Epithelial cell of prostate (primary cell): ENCODE measurements around the gene HINT2.

Experiments
- DNase-seq: peaks from one replicate; pipeline ENCODE4 v3.0.0-alpha.2; 2011; ENCODE audit warnings: low read depth, low spot score
- H3K27ac ChIP-seq: fragments of 450-650 bp; 2 replicates; pipeline ENCODE4 v1.5.1; 2017; ENCODE audit warnings: mild to moderate bottlenecking

HINT2 gene

GRCh38 chr9:35814841-35815543, at the start of gene HINT2:
HINT2 (minus strand) TSS chr9:35815042; CDS start chr9:35814979, 63 bp downstream.
- DNase-seq = peak; percentile 92
- peak within 1 kb of the TSS; percentile 82 for H3K27ac ChIP-seq

DNA sequence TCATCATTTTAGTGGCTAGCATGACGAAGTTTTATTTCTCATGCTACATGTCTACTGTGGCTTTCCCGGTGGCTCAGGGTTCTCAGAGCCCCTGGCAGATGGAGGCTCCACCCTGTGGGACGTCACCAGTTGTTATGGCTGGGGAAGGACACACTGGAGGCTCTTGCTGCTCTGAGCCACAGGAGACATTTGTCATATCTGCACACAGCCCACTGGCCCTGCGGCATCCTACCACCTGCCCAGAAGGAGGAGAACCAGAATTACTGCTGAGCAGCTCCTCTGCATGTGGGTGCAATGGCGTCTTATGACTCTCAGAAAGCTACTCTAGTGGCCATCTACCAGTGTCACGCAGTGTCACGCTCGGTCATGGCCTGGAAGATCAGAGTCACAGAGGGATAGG, 48.7 kb upstream of the HINT2 start:
- DNase-seq = no peak
- no peak overlapping the region for H3K27ac ChIP-seq

- H3K27ac ChIP-seq = no peak overlapping the region
- no peak for DNase-seq
Observed at GRCh38 chr9:35862328-35862727, 47.5 kb upstream of the HINT2 start.

- no peak for DNase-seq
- H3K27ac ChIP-seq = no peak overlapping the region
Observed at GRCh38 chr9:35861161-35861897, 46.5 kb upstream of the HINT2 start.

DNA sequence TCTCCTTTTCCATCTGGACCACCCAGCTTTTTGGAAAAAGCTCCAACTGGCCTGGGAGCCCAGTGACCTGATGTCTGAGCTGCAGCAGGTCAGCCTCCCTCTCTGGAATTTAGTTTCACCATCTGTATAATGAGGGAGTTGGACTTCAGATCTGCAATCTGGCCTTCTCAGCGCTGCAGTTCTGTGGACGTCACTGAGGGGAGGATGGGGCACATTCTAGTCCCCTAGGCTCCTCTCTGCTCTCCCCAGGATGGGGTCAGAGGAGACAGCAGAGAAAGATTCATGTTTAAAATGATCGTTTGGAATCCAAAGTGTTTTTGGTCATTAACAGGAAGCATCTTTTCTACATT, 45.1 kb upstream of the HINT2 start:
- H3K27ac ChIP-seq = no peak overlapping the region
- DNase-seq = no peak

GRCh38 chr9:35859310-35859989, 44.6 kb upstream of the HINT2 start:
- H3K27ac ChIP-seq = no peak overlapping the region
- no peak for DNase-seq

- no peak overlapping the region for H3K27ac ChIP-seq
- no peak for DNase-seq
Observed at GRCh38 chr9:35858458-35858857, 43.6 kb upstream of the HINT2 start.

DNA sequence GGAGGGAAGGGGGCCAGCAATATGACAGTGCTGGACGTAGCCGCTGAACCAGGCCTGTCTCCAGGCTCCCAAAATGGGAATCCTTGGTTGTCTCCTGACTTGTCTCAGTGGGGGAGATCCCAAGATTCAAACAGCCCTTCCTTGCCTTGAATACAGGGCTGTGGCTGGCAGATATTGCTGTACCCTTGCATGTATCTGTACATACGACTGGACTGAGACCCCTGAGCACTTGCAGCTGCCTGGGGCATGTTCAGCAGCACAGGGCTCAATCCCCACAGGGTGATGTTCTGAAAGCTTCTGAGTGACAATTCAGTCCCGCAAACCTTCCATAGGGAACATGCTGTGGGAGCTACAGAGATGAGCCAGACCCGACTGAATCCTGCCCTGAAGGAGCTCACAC, 42.0 kb upstream of the HINT2 start:
- DNase-seq = no peak
- no peak overlapping the region for H3K27ac ChIP-seq

GRCh38 chr9:35856206-35856605, 41.4 kb upstream of the HINT2 start:
- no peak for DNase-seq
- H3K27ac ChIP-seq = no peak overlapping the region

DNA sequence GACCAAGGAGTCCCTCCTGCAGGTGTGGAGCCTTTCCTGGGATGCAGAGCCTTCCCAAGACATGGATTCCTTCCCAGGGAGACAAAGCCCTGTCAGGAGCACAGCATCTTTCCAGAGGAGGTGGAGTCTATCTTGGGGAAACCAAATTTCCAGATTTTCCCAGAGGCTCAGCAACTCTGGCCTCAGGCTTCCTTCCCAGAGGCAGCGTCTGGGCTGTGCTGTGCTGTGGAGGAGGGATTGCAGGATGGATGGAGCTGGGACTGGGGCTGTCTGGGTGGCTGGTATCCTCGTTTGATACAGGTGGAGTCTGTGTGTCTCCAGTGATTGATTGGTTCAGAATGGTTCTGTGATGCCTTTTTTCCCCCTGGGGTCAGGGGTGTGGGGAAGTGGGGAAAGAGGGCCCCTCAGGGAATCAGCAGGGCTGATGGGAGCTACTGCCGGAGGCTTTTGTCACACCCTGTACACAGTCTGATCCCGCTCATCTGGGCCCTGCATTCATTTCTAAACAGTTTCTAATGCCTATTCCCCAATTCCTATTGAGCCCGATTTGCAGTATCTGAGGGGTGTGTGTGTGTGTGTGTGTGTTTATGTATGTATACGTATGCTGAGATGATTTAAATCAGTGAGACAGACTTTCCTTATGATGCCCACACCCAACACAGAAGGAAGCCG, 39.4 kb upstream of the HINT2 start:
- no peak for DNase-seq
- no peak overlapping the region for H3K27ac ChIP-seq

DNA sequence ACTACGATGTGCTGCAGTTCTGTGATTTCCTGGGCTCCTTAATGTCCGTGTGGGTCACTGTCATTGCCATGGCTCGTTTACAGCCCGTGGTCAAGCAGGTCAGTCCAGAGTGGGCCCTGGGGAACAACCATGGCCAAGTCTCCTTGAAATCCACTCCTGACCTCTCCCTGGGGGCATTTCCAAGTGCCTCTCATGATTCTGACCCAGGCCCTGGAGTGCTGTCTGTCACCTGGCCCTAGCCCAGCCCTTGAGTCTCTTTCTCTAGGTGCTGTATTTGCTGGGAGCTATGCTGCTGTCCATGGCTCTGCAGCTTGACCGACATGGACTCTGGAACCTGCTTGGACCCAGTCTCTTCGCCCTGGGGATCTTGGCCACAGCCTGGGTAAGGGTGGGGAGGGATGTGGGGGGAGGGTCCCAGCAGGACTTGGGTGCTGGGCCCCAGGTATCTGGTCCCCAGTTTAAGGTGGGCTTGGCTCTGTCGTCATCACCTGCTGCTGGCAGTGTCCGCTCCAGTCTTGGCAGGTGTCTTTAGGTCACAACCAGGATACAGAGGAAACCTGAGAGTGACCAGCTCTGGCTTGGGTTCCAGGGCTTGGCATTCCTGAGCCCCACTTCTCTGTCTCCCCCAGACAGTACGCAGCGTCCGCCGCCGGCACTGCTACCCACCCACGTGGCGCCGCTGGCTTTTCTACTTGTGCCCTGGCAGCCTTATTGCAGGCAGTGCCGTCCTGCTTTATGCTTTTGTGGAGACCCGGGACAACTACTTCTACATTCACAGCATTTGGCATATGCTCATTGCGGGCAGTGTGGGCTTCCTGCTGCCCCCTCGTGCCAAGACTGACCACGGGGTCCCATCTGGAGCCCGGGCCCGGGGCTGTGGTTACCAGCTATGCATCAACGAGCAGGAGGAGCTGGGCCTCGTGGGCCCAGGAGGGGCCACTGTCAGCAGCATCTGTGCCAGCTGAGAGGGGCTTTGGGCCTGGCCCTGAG, 38.3 kb upstream of the HINT2 start:
- H3K27ac ChIP-seq = no peak overlapping the region
- no peak for DNase-seq

DNA sequence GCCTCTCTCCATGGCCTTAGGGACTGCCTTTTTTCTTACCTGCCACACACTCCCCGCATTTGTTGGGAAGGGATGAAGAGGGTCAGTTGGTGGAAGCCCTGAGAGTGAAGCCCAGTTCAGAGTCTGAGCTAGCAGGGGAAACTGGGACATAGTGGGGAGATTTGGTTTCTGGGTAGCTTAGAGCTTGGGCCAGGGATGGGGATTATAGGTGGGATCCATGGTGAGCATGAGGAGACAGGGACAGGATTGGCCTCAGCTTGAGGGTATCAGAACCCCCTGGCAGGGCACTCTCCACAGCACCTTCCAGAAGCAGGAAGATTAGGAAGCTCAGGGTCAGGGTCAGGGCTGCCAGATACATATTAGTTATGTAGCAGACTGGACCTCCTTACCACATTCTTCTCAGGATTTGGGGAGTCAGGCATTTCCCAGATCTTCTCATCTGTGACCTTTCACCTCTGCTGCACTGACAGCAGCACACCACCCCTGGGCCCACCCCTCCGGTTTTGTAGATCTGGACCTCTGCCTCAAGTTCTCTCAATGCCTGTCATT, 37.5 kb upstream of the HINT2 start:
- H3K27ac ChIP-seq = no peak overlapping the region
- no peak for DNase-seq

DNA sequence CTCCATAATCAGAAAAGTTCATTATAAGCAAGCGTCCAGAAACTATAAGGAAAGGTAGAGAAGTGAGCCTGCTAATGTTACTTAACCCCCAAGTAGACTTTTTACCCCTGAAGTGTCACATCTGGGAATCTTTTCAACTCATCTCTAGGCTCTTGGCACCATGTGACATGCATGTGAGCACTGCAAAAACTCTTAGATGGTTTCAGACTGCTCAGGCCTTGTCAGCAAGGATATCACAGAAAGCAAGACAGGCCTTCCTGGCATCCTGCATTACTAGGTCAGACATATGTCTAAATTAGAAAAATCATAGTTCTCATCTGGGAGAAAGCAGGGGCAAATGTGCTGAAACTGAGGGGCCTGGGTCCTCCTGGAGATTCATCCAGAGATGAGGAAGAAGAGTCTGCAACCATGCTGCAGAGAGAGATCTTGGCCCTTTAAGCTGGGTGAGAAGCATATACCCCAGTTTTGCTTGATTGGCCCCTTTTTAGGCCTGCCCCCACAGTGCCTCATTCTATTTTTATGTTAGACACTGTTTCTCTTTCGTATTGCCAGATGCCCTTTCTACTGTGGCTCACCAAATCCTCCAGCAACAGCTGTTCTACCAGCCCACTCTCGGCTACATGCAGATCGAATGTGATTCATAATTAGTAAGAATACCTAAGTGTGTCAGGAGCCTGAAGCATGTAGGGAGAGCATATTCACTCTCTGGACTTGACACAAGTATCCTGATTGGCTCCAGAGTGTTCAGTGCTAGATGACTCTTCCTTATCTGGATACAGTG, 33.1 kb upstream of the HINT2 start:
- peak; percentile 93 for DNase-seq
- no peak overlapping the region for H3K27ac ChIP-seq

GRCh38 chr9:35845824-35846771, 31.3 kb upstream of the HINT2 start:
- H3K27ac ChIP-seq = no peak overlapping the region
- DNase-seq = no peak

- H3K27ac ChIP-seq = peak overlapping the region; percentile 45
- DNase-seq = peak; percentile 76
Observed at GRCh38 chr9:35844628-35845270, 29.9 kb upstream of the HINT2 start.

GRCh38 chr9:35842795-35843194, 28.0 kb upstream of the HINT2 start:
- H3K27ac ChIP-seq = no peak overlapping the region
- DNase-seq = no peak
